Prostate gland (tissue), 2 donors: ENCODE data around the gene PRIMPOL.

Experiments used
- CTCF ChIP-seq, 4 experiments: fragments of 200-600 bp in 2 of 4; fragments of 450-650 bp in 2 of 4; sonication (generic) in 2 of 4; IDR thresholded peaks; 1 replicate in 3 of 4; 2 replicates in 1 of 4; pipeline ENCODE4 v1.5.1; 2016 to 2019; ENCODE audit warnings: antibody characterized with exemption in 4 of 4, mild to moderate bottlenecking in 2 of 4, moderate library complexity in 2 of 4
- POLR2A ChIP-seq: fragments of 450-650 bp; IDR thresholded peaks from one replicate; pipeline ENCODE4 v1.6.1; 2016; ENCODE audit warnings: antibody characterized with exemption, mild to moderate bottlenecking
- POLR2AphosphoS5 ChIP-seq: sonication (generic); formaldehyde crosslinking; IDR thresholded peaks from one replicate; pipeline ENCODE4 v1.6.1; 2017; ENCODE audit warnings: antibody characterized with exemption

DNA sequence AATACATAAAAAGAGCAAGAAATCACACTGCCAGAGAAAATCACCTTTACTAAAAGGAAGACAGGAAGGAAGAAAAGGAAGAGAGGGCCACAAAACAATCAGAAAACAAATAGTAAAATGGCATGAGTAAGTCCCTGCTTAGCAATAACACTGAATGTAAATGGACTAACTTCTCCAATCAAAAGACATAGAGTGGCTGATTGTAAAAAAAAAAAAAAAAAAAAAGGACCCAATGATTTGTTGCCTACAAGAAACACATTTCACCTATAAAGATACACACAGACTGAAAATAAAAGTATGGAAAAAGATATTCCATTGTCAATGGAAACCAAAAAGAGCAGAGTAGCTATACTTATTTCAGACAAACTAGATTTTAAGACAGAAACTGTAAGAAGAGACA is 71.7 kb downstream of the PRIMPOL start:
- TF ChIP-seq CTCF (IDR thresholded peaks at IDR 0.05): no peak
- no peak for TF ChIP-seq POLR2A
- no peak for TF ChIP-seq POLR2AphosphoS5
